Upper lobe of right lung (tissue), 1 donor: ENCODE measurements around the gene JAZF1. TPM values are rescaled to one million over a fixed set of nuclear protein-coding genes. Genes with fewer than 3 reads are reported as not detected.
A peak's percentile ranks its signal among the peaks of the same experiment; 100 is the strongest.

Source experiments
- ATAC-seq: fragments of 200-7000 bp; cut with Tn5 transposase; one replicate; pipeline ENCODE4 v1.9.1; 2020; ENCODE audit warnings: mild to moderate bottlenecking, moderate library complexity
- DNase-seq: peaks from one replicate; pipeline ENCODE4 v3.0.0-alpha.2; 2020
- H3K27ac ChIP-seq: fragments of 200-600 bp; one replicate; pipeline ENCODE4 v1.8.0; 2022
- H3K27me3 ChIP-seq: fragments of 200-600 bp; one replicate; pipeline ENCODE4 v1.8.0; 2022; ENCODE audit warnings: mild to moderate bottlenecking
- H3K36me3 ChIP-seq: fragments of 200-600 bp; one replicate; pipeline ENCODE4 v1.8.0; 2022
- H3K4me1 ChIP-seq: fragments of 200-600 bp; one replicate; pipeline ENCODE4 v1.8.0; 2022
- H3K4me3 ChIP-seq: fragments of 200-600 bp; one replicate; pipeline ENCODE4 v1.8.0; 2022; ENCODE audit warnings: mild to moderate bottlenecking
- H3K9me3 ChIP-seq: fragments of 200-600 bp; one replicate; pipeline ENCODE4 v1.8.0; 2022
- intact Hi-C: fragments of 100-400 bp; cut with DNase I; formaldehyde crosslinking; loops from one replicate; pipeline ENCODE4 v1.11.0; 2022
- total RNA-seq: library from RNA; stranded (reverse); fragmentation: NEBNext Ultra II Directional; extraction: Animal tissue kit (Norgen Biotek cat#: 25700); gene quantifications from one replicate; pipeline ENCODE4 v1.2.1, GENCODE V29; 2021
- TF ChIP-seq, protein P1 (sequence below): fragments of 200-600 bp; IDR thresholded peaks from one replicate; pipeline ENCODE4 v1.8.0; 2022; ENCODE audit warnings: antibody characterized with exemption
- donor health status: DM: no; HTN: yes; CAD: no; lungs with severe emphysema.

The JAZF1 gene
- total RNA-seq, 1 donor from 2014 or later, result 20.6 TPM

DNA sequence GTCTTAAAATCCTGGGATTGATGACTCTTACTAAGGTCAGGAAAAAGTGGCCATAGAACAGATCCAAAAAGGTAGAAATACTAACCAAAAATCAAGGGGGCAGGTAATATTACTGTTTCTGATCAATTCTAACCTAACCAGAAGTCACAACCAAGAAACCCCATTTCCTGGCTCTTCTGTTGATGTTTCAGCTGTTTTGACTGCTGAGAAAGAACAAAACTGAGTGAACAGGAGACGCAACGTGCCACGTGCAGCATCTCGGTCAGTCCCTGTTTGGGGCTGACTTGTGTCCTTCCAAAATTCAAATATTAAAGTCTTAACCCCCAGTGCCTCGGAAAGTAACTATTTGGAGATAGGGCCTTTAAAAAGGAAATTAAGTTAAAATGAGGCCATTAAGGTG lies 56.8 kb downstream of the JAZF1 start:
- H3K4me3 ChIP-seq, result no peak overlapping the region
- no peaks in the 10 kb centered on the region for H3K36me3 ChIP-seq
- H3K9me3 ChIP-seq, result no peaks in the 10 kb centered on the region
- intact Hi-C loops, result no loop called here
- ATAC-seq (no peak), DNase-seq (no peak)
- H3K4me1 ChIP-seq, result peaks cover 9% of the 10 kb centered on the region
- no peak overlapping the region for H3K27ac ChIP-seq
- H3K27me3 ChIP-seq, result no peaks in the 10 kb centered on the region
- TF ChIP-seq, protein P1, sequence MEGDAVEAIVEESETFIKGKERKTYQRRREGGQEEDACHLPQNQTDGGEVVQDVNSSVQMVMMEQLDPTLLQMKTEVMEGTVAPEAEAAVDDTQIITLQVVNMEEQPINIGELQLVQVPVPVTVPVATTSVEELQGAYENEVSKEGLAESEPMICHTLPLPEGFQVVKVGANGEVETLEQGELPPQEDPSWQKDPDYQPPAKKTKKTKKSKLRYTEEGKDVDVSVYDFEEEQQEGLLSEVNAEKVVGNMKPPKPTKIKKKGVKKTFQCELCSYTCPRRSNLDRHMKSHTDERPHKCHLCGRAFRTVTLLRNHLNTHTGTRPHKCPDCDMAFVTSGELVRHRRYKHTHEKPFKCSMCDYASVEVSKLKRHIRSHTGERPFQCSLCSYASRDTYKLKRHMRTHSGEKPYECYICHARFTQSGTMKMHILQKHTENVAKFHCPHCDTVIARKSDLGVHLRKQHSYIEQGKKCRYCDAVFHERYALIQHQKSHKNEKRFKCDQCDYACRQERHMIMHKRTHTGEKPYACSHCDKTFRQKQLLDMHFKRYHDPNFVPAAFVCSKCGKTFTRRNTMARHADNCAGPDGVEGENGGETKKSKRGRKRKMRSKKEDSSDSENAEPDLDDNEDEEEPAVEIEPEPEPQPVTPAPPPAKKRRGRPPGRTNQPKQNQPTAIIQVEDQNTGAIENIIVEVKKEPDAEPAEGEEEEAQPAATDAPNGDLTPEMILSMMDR, result no peak

DNA sequence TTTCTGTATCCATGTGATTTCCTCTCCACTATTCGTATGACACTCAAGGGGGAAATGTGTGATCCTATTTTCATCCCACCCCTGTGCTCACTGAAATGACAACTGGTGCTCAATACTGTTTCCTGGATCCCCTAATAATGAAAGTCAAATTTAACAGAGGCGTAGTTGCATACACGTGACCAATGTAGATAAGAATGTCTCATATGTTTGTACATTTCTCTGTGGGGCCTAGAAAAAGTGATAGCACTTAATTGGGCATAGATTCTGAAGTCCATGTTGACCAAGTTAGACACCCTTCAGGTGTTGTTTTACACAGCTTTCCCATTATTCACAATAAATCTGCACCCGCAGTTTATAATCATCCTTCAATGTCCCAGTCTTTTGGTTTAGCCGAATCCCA lies 59.1 kb downstream of the JAZF1 start:
- ATAC-seq (no peak), DNase-seq (no peak)
- no peaks in the 10 kb centered on the region for H3K36me3 ChIP-seq
- peaks cover 9% of the 10 kb centered on the region for H3K4me1 ChIP-seq
- H3K4me3 ChIP-seq, result no peak overlapping the region
- TF ChIP-seq, protein P1, result no peak
- intact Hi-C loops, result no loop called here
- H3K27me3 ChIP-seq, result no peaks in the 10 kb centered on the region
- H3K27ac ChIP-seq, result no peak overlapping the region
- no peaks in the 10 kb centered on the region for H3K9me3 ChIP-seq

DNA sequence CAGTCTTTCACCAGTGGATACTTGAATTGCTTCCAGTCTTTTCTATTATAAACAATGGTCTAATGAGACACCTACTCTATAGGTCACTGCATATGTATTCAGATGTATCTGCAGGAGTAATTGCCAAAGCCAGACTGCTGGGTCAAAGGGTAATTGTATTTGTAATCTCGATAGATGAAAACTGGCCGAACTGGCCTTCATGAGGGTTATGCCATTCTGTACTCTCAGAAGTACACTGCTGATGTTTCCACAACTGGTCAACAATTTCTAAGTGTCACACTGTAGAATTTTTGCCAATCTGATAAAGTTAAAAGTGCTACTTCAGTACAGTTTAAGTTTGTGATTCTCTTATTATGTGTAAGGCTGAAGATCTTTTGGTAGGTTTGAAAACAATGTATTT lies 64.6 kb downstream of the JAZF1 start:
- intact Hi-C loops, result no loop called here
- peaks cover 6% of the 10 kb centered on the region for H3K4me1 ChIP-seq
- H3K4me3 ChIP-seq, result no peak overlapping the region
- H3K27me3 ChIP-seq, result no peaks in the 10 kb centered on the region
- no peak for DNase-seq
- TF ChIP-seq, protein P1, result no peak
- peak; percentile 62 for ATAC-seq
- no peaks in the 10 kb centered on the region for H3K36me3 ChIP-seq
- no peaks in the 10 kb centered on the region for H3K9me3 ChIP-seq
- no peak overlapping the region for H3K27ac ChIP-seq

DNA sequence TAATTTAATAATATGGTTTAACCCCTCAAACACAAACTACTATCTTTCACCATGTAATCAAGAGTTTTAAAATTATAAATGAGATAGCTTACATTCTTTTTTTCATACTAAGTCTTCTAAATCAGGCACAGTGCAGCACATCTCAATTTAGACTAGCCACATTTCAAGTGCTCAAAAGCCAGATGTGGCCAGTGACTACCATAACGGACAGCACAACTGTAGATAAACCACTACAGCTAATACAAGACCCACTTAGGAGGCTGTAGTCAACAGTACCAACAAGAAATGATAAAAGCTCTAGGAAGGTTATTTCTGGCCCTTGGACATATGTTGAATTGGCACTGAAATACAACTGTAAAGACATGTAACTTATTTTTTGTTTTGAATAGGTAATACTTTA lies 65.3 kb downstream of the JAZF1 start:
- TF ChIP-seq, protein P1, result no peak
- no peaks in the 10 kb centered on the region for H3K9me3 ChIP-seq
- H3K4me1 ChIP-seq, result peaks cover 6% of the 10 kb centered on the region
- no peaks in the 10 kb centered on the region for H3K27me3 ChIP-seq
- no peaks in the 10 kb centered on the region for H3K36me3 ChIP-seq
- DNase-seq (no peak), ATAC-seq (no peak)
- H3K4me3 ChIP-seq, result no peak overlapping the region
- intact Hi-C loops, result no loop called here
- H3K27ac ChIP-seq, result no peak overlapping the region

DNA sequence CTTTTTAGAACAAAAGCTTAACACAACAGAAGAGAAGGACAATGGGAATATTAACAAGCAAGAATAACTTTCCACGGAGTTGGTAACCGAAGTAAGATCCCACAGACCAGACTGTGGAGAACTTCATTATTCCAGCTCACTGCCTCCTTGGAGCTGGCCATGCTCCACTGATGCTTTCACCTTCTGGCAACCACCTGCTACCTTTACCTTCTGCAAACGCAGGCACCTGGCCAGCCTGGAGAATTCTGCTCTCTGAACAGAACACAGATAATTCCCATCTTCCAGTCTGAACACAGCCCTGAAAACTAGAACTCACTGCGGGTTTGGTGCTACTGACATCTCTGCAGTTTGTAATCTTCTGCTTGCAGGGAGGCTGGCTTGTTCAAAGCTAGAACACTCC lies 66.5 kb downstream of the JAZF1 start:
- TF ChIP-seq, protein P1, result no peak
- Histone ChIP-seq H3K27ac (no peak overlapping the region), H3K4me1 (peaks cover 6% of the 10 kb centered on the region), H3K9me3 (no peaks in the 10 kb centered on the region), H3K27me3 (no peaks in the 10 kb centered on the region), H3K36me3 (no peaks in the 10 kb centered on the region), H3K4me3 (no peak overlapping the region)
- ATAC-seq (no peak), DNase-seq (no peak)
- intact Hi-C loops, result no loop called here

DNA sequence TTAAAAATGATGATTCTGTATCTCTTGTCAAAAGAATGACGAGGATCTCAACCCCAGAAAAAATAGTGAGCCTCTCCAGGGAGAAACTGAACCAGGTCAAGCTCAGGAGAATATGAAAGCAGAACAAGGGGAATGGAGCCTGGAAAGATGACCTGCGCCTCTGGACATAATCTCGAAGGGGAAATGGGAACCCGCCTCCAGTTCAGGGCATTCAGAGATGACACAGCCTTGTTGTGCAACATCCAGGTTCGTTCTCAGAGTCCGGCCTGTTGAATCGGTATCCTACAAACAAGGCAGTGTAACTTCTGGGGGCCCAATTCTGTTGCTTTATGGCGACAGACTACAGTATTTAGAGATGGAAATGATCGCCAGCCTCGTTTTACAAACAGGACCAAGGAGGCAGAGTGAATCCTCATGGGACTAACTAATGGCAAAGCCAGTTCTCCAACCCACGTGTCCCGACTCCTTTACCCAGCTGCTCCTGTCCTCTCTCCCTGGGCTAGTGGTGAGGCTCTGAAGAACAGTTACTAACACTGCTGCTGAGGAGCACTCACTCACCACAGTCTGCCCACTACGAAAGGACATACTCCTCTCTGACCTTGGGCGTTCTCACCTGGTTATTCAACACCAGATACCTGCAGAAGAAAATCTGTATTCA lies 67.6 kb downstream of the JAZF1 start:
- Histone ChIP-seq H3K9me3 (no peaks in the 10 kb centered on the region), H3K27me3 (no peaks in the 10 kb centered on the region), H3K4me1 (peaks cover 6% of the 10 kb centered on the region), H3K36me3 (no peaks in the 10 kb centered on the region), H3K27ac (no peak overlapping the region), H3K4me3 (no peak overlapping the region)
- ATAC-seq (peak; percentile 77), DNase-seq (no peak)
- TF ChIP-seq, protein P1, result no peak
- intact Hi-C loops, result no loop called here
